ENCODE measurements around the gene HIBCH. TPM values are rescaled to one million over a fixed set of nuclear protein-coding genes. Genes with fewer than 3 reads are reported as not detected.
"Not testable (repeated sequence)": the region's sequence is repeated elsewhere in the genome, so short reads cannot be mapped to it uniquely, and the experiment has no call there.

The HIBCH gene
- total RNA-seq, 3 donors from 2014 or later (not counting 1 experiment from before 2014, with no cell fraction given), result 19.3 to 31.4 (median 21.6) TPM

DNA sequence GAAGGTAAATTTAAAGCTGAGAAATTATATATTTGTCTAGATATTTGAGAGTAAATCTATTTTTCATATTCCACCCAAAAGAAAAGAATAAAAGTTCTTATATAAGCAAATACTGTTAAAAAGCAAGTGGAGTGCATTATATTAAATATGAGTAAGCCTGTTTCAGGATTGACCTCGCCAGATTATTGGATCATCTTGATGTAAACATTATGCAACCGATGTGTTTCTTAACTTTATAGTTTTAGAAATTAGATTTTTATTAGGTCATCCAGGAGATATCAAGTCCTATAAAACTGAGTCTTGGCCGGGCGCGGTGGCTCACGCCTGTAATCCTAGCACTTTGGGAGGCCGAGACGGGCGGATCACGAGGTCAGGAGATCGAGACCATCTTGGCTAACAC lies 156.8 kb downstream of the HIBCH start:
- no peak overlapping the region for H3K4me3 ChIP-seq (ENCODE audit: low read length)
- no peak overlapping the region for H3K4me3 Mint-ChIP-seq
- no peaks in the 10 kb centered on the region for H3K4me1 ChIP-seq (ENCODE audit: control insufficient read depth, insufficient read depth, low read length)
- H3K9me3 Mint-ChIP-seq, result no peaks in the 10 kb centered on the region
- 93% methylated on average over 2 of the region's 11 CpGs for WGBS (ENCODE audit: insufficient coverage)
- no peak for ATAC-seq
- no peak overlapping the region for H3K27ac ChIP-seq (ENCODE audit: low read length)
- intact Hi-C loops (cut with micrococcal nuclease), result no loop called here
- H3K27me3 Mint-ChIP-seq (ENCODE audit: low read depth in 2 of 2), result no peaks in the 10 kb centered on the region
- DNase-seq, result no peak
- H3K36me3 ChIP-seq (ENCODE audit: control insufficient read depth, insufficient read depth, low read length), result no peaks in the 10 kb centered on the region
- no peaks in the 10 kb centered on the region for H3K27me3 ChIP-seq (ENCODE audit: control insufficient read depth, insufficient read depth, low read length)
- H3K36me3 Mint-ChIP-seq, result no peaks in the 10 kb centered on the region
- H3K27ac Mint-ChIP-seq, result no peak overlapping the region
- H3K9me3 ChIP-seq (ENCODE audit: control insufficient read depth, insufficient read depth, low read length), result peaks cover 4% of the 10 kb centered on the region
- TF ChIP-seq, protein P1, sequence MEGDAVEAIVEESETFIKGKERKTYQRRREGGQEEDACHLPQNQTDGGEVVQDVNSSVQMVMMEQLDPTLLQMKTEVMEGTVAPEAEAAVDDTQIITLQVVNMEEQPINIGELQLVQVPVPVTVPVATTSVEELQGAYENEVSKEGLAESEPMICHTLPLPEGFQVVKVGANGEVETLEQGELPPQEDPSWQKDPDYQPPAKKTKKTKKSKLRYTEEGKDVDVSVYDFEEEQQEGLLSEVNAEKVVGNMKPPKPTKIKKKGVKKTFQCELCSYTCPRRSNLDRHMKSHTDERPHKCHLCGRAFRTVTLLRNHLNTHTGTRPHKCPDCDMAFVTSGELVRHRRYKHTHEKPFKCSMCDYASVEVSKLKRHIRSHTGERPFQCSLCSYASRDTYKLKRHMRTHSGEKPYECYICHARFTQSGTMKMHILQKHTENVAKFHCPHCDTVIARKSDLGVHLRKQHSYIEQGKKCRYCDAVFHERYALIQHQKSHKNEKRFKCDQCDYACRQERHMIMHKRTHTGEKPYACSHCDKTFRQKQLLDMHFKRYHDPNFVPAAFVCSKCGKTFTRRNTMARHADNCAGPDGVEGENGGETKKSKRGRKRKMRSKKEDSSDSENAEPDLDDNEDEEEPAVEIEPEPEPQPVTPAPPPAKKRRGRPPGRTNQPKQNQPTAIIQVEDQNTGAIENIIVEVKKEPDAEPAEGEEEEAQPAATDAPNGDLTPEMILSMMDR (IDR thresholded peaks at IDR 0.05), result no peak
- H3K4me1 Mint-ChIP-seq, result no peaks in the 10 kb centered on the region

- Mint-ChIP-seq H3K27ac (no peak overlapping the region), H3K4me3 (no peak overlapping the region), H3K36me3 (no peaks in the 10 kb centered on the region), H3K4me1 (no peaks in the 10 kb centered on the region), H3K9me3 (no peaks in the 10 kb centered on the region), H3K27me3 (ENCODE audit: low read depth in 2 of 2) (peaks cover 0 to 1% of the 10 kb centered on the region in 2 donors)
- Histone ChIP-seq H3K27me3 (ENCODE audit: control insufficient read depth, insufficient read depth, low read length) (no peaks in the 10 kb centered on the region), H3K36me3 (ENCODE audit: control insufficient read depth, insufficient read depth, low read length) (no peaks in the 10 kb centered on the region), H3K27ac (ENCODE audit: low read length) (no peak overlapping the region), H3K4me3 (ENCODE audit: low read length) (no peak overlapping the region), H3K9me3 (ENCODE audit: control insufficient read depth, insufficient read depth, low read length) (no peaks in the 10 kb centered on the region), H3K4me1 (ENCODE audit: control insufficient read depth, insufficient read depth, low read length) (no peaks in the 10 kb centered on the region)
- no peak for ATAC-seq
- 97% methylated on average over 3 of the region's 3 CpGs for WGBS (ENCODE audit: insufficient coverage)
- intact Hi-C loops (cut with micrococcal nuclease), result no loop called here
- no peak for DNase-seq
- TF ChIP-seq, protein P1 (IDR thresholded peaks at IDR 0.05), result no peak
Observed at GRCh38 chr2:190159453-190159852, 160.2 kb downstream of the HIBCH start.

GRCh38 chr2:190158798-190159434 lies 160.7 kb downstream of the HIBCH start:
- no peaks in the 10 kb centered on the region for H3K4me1 Mint-ChIP-seq
- no peak overlapping the region for H3K27ac ChIP-seq (ENCODE audit: low read length)
- H3K27ac Mint-ChIP-seq, result no peak overlapping the region
- H3K4me3 Mint-ChIP-seq, result no peak overlapping the region
- H3K27me3 ChIP-seq (ENCODE audit: control insufficient read depth, insufficient read depth, low read length), result no peaks in the 10 kb centered on the region
- no peaks in the 10 kb centered on the region for H3K4me1 ChIP-seq (ENCODE audit: control insufficient read depth, insufficient read depth, low read length)
- WGBS (ENCODE audit: insufficient coverage), result 97% methylated on average over 2 of the region's 3 CpGs
- ATAC-seq (no peak), DNase-seq (no peak)
- H3K27me3 Mint-ChIP-seq (ENCODE audit: low read depth in 2 of 2), result peaks cover 0 to 7% of the 10 kb centered on the region in 2 donors
- TF ChIP-seq, protein P1 (IDR thresholded peaks at IDR 0.05), result no peak
- H3K9me3 ChIP-seq (ENCODE audit: control insufficient read depth, insufficient read depth, low read length), result no peaks in the 10 kb centered on the region
- intact Hi-C loops (cut with micrococcal nuclease), result no loop called here
- no peaks in the 10 kb centered on the region for H3K9me3 Mint-ChIP-seq
- no peaks in the 10 kb centered on the region for H3K36me3 ChIP-seq (ENCODE audit: control insufficient read depth, insufficient read depth, low read length)
- H3K36me3 Mint-ChIP-seq, result no peaks in the 10 kb centered on the region
- no peak overlapping the region for H3K4me3 ChIP-seq (ENCODE audit: low read length)

DNA sequence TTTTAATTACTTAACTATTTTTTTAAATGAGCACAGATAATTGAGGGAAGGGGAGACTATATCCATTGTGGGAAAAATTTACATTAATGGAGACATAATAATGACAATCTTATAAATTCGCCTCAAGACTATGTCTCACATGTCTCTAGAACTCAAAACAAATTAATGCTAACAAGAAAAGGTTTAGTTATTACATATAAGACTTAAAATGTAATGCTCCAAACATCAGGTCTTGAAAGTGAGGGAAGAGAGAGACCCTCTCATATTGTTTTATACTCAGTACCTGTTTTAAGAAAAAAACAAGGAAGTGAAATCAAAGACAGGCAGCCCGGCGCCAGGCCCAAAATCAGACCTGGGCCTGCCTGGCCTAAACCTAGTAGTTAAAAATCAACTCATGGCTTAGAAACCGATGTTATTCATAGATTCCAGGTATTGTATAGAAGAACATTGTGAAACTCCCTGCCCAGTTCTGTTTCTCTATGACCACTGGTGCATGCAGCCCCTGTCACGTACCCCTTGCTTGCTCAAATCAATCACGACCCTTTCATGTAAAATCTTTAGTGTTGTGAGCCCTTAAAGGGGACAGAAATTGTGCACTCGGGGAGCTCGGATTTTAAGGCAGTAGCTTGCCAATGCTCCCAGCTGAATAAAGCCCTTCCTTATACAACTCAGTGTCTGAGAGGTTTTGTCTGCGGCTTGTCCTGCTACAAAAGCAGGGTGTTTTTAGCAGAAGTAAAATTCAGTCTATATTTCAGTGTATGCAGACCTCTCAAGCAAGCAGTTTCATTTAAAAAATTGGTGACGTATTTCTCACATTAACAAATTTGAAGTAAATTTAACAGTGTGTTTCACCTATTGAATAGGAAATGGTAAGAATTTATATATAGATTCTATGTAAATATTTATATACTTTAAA lies 161.8 kb downstream of the HIBCH start:
- ATAC-seq; H3K36me3 Mint-ChIP-seq; H3K9me3 Mint-ChIP-seq; H3K27ac ChIP-seq (ENCODE audit: low read length); H3K27me3 ChIP-seq (ENCODE audit: control insufficient read depth, insufficient read depth, low read length); H3K9me3 ChIP-seq (ENCODE audit: control insufficient read depth, insufficient read depth, low read length); DNase-seq; H3K4me3 Mint-ChIP-seq; H3K36me3 ChIP-seq (ENCODE audit: control insufficient read depth, insufficient read depth, low read length); H3K4me1 Mint-ChIP-seq; H3K4me1 ChIP-seq (ENCODE audit: control insufficient read depth, insufficient read depth, low read length); intact Hi-C loops (cut with micrococcal nuclease); H3K27ac Mint-ChIP-seq; H3K4me3 ChIP-seq (ENCODE audit: low read length); H3K27me3 Mint-ChIP-seq (ENCODE audit: low read depth in 2 of 2): not testable (repeated sequence)
- WGBS (ENCODE audit: insufficient coverage), result 91% methylated on average over 6 of the region's 10 CpGs
